Measurements from ENCODE around the gene TMED10. TPM values are rescaled to one million over a fixed set of nuclear protein-coding genes. Genes with fewer than 3 reads are reported as not detected.

Gene TMED10
- total RNA-seq, 1 donor from 2014 or later: 380 TPM

DNA sequence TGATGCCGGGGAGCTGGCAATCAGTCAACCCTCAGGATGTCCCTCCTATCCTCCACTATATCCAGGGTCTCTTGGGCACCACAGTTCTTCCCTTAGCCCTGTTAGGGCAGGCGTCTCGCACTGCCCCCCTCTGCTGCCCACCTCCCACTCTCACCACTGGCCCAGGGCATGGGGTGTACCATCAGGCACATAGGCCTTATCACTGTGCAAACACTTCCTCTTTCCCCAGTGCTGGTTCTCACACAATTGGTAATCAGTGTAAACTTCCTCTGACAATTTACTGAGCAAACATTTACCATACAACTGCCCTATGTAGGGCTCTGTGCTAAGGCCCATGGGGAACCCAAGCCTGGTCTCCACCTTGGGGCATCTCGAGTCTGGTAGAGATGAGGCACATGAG lies 20.1 kb upstream of the TMED10 start:
- H3K9me3 Mint-ChIP-seq (ENCODE audit: unreplicated experiment): no peaks in the 10 kb centered on the region
- peaks cover 7% of the 10 kb centered on the region for H3K4me1 Mint-ChIP-seq (ENCODE audit: unreplicated experiment)
- DNase-seq (ENCODE audit: extremely low spot score, unreplicated experiment): no peak
- TF ChIP-seq CTCF (IDR thresholded peaks at IDR 0.05): no peak
- H3K36me3 Mint-ChIP-seq (ENCODE audit: unreplicated experiment): no peaks in the 10 kb centered on the region
- no peak overlapping the region for H3K27ac Mint-ChIP-seq (ENCODE audit: unreplicated experiment)
- H3K4me3 Mint-ChIP-seq (ENCODE audit: unreplicated experiment): no peak overlapping the region
- H3K27me3 Mint-ChIP-seq (ENCODE audit: unreplicated experiment): no peaks in the 10 kb centered on the region

- H3K4me1 Mint-ChIP-seq (ENCODE audit: unreplicated experiment): peaks cover 7% of the 10 kb centered on the region
- DNase-seq (ENCODE audit: extremely low spot score, unreplicated experiment): no peak
- no peak overlapping the region for H3K4me3 Mint-ChIP-seq (ENCODE audit: unreplicated experiment)
- H3K27ac Mint-ChIP-seq (ENCODE audit: unreplicated experiment): no peak overlapping the region
- H3K27me3 Mint-ChIP-seq (ENCODE audit: unreplicated experiment): no peaks in the 10 kb centered on the region
- TF ChIP-seq CTCF (IDR thresholded peaks at IDR 0.05): no peak
- H3K36me3 Mint-ChIP-seq (ENCODE audit: unreplicated experiment): no peaks in the 10 kb centered on the region
- no peaks in the 10 kb centered on the region for H3K9me3 Mint-ChIP-seq (ENCODE audit: unreplicated experiment)
Observed at GRCh38 chr14:75196064-75196463, 19.7 kb upstream of the TMED10 start.

GRCh38 chr14:75191100-75191499 lies 14.7 kb upstream of the TMED10 start:
- Mint-ChIP-seq H3K4me1 (ENCODE audit: unreplicated experiment) (no peaks in the 10 kb centered on the region), H3K36me3 (ENCODE audit: unreplicated experiment) (no peaks in the 10 kb centered on the region), H3K27ac (ENCODE audit: unreplicated experiment) (no peak overlapping the region), H3K4me3 (ENCODE audit: unreplicated experiment) (no peak overlapping the region), H3K9me3 (ENCODE audit: unreplicated experiment) (no peaks in the 10 kb centered on the region), H3K27me3 (ENCODE audit: unreplicated experiment) (peaks cover 6% of the 10 kb centered on the region)
- DNase-seq (ENCODE audit: extremely low spot score, unreplicated experiment): no peak
- no peak for TF ChIP-seq CTCF (IDR thresholded peaks at IDR 0.05)

- H3K4me3 Mint-ChIP-seq (ENCODE audit: unreplicated experiment): no peak overlapping the region
- no peaks in the 10 kb centered on the region for H3K36me3 Mint-ChIP-seq (ENCODE audit: unreplicated experiment)
- H3K4me1 Mint-ChIP-seq (ENCODE audit: unreplicated experiment): peaks cover 2% of the 10 kb centered on the region
- no peak for TF ChIP-seq CTCF (IDR thresholded peaks at IDR 0.05)
- no peak for DNase-seq (ENCODE audit: extremely low spot score, unreplicated experiment)
- no peaks in the 10 kb centered on the region for H3K9me3 Mint-ChIP-seq (ENCODE audit: unreplicated experiment)
- peaks cover 6% of the 10 kb centered on the region for H3K27me3 Mint-ChIP-seq (ENCODE audit: unreplicated experiment)
- no peak overlapping the region for H3K27ac Mint-ChIP-seq (ENCODE audit: unreplicated experiment)
Observed at GRCh38 chr14:75190023-75190422, 13.6 kb upstream of the TMED10 start.

DNA sequence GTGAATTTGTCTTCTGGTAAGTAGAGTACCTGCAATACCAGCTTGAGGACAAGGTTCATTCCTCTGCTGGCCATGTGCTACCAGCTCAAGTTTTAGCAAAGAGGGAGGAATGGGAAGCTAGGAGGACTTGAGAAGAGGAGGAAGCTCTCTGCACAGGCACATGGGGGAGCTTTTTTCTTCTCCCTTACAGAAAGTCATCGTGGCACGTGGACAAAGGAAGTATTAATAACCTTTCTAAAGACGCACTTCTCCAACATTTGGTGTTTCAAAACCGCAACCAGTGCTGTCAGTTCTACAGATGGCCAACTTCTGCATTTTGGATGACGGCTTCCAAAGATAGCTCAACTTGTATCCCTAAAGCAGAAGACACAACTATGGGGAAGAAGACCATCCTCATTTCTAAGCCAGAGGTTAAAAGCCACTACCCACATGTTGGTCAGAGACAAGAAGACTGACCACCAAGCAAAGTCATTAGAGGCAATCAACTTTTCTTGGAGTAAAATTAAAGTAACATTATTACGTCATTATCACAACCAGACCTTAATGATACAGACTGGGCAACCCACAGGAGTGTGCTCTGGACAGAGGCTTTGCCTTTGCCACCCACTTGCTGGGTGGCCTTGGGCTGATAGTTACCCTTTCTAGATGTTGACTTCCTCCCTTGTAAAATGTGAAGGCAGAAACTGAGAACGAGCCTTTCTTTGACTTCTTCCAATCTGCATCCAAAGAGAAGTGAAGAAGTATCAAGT lies 12.3 kb upstream of the TMED10 start:
- no peak overlapping the region for H3K4me3 Mint-ChIP-seq (ENCODE audit: unreplicated experiment)
- peaks cover 6% of the 10 kb centered on the region for H3K27me3 Mint-ChIP-seq (ENCODE audit: unreplicated experiment)
- no peak for DNase-seq (ENCODE audit: extremely low spot score, unreplicated experiment)
- no peak overlapping the region for H3K27ac Mint-ChIP-seq (ENCODE audit: unreplicated experiment)
- TF ChIP-seq CTCF (IDR thresholded peaks at IDR 0.05): no peak
- no peaks in the 10 kb centered on the region for H3K9me3 Mint-ChIP-seq (ENCODE audit: unreplicated experiment)
- no peaks in the 10 kb centered on the region for H3K36me3 Mint-ChIP-seq (ENCODE audit: unreplicated experiment)
- H3K4me1 Mint-ChIP-seq (ENCODE audit: unreplicated experiment): peaks cover 8% of the 10 kb centered on the region
